Vagina (tissue), 2 donors: Measurements from ENCODE around the gene CD63.

ENCODE experiments used
- CTCF ChIP-seq, 3 experiments: fragments of 450-650 bp in 2 of 3; fragments of 200-600 bp in 1 of 3; sonication (generic) in 1 of 3; IDR thresholded peaks; one replicate each; pipeline ENCODE4 v1.5.1; 2017 to 2019; ENCODE audit warnings: antibody characterized with exemption in 3 of 3, mild to moderate bottlenecking in 2 of 3, moderate library complexity in 2 of 3
- POLR2A ChIP-seq, 2 donors: fragments of 450-650 bp; IDR thresholded peaks; one replicate each; pipeline ENCODE4 v1.6.1; 2017; ENCODE audit warnings: antibody characterized with exemption in 2 of 2, mild to moderate bottlenecking in 2 of 2, moderate library complexity in 2 of 2
- POLR2AphosphoS5 ChIP-seq, 2 donors: sonication (generic); formaldehyde crosslinking; IDR thresholded peaks; one replicate each; pipeline ENCODE4 v1.9.0; 2017; ENCODE audit warnings: antibody characterized with exemption in 2 of 2, mild to moderate bottlenecking in 2 of 2, low read depth in 1 of 2; ENCODE audit not compliant: insufficient read depth in 1 of 2

- no peak for TF ChIP-seq CTCF (IDR thresholded peaks at IDR 0.05)
- no peak for TF ChIP-seq POLR2AphosphoS5 (IDR thresholded peaks at IDR 0.05; ENCODE audit: insufficient read depth in 1 of 2, low read depth in 1 of 2)
- TF ChIP-seq POLR2A (IDR thresholded peaks at IDR 0.05), result no peak
Measured at GRCh38 chr12:55698241-55698955, 30.4 kb downstream of the CD63 start.
